Panc1 (cell line): ENCODE measurements around the gene TNFSF11. TPM values are rescaled to one million over a fixed set of nuclear protein-coding genes. Genes with fewer than 3 reads are reported as not detected.

Experiments used
- ATAC-seq: fragments of 200-7000 bp; cut with Tn5 transposase; 2 replicates; pipeline ENCODE4 v1.9.1; 2020; ENCODE audit warnings: mild to moderate bottlenecking, moderate library complexity
- BruUV-seq: library from RNA; stranded (reverse); fragments of 400-500 nt; replicated peaks from 2 replicates; lab custom pipeline; 2021; lab: Mats Ljungman, UMichigan
- CTCF ChIA-PET: fragments of 300-600 bp; sonication (Branson Sonifier 250); formaldehyde crosslinking; loops from one replicate; lab custom pipeline; 2022; ENCODE audit warnings: antibody characterized with exemption; lab: Charles Lee
- POLR2A ChIA-PET: fragments of 300-600 bp; sonication (Branson Sonifier 250); formaldehyde crosslinking; loops from one replicate; lab custom pipeline; 2022; ENCODE audit warnings: antibody characterized with exemption; lab: Charles Lee
- DNase-seq: peaks from one replicate; pipeline ENCODE4 v3.0.0-alpha.2; 2010; ENCODE audit warnings: low read depth, low spot score
- H3K27ac ChIP-seq: 2 replicates; pipeline ENCODE4 v1.5.1; 2011; ENCODE audit warnings: mild to moderate bottlenecking, low read length, inconsistent platforms
- H3K27me3 ChIP-seq: fragments of 200-500 bp; sonication (Bioruptor generic); 2 replicates; pipeline ENCODE4 v1.6.0; 2014; ENCODE audit warnings: low read length, inconsistent platforms; ENCODE audit not compliant: control insufficient read depth, insufficient read depth
- H3K36me3 ChIP-seq: fragments of 200-500 bp; sonication (Bioruptor generic); 2 replicates; pipeline ENCODE4 v1.5.1; 2014; ENCODE audit warnings: inconsistent platforms, mild to moderate bottlenecking, low read length, moderate library complexity; ENCODE audit not compliant: control insufficient read depth, insufficient read depth
- H3K4me1 ChIP-seq: 2 replicates; pipeline ENCODE4 v1.5.1; 2011; ENCODE audit warnings: inconsistent platforms, mild to moderate bottlenecking, low read length, moderate library complexity; ENCODE audit not compliant: control insufficient read depth, insufficient read depth
- H3K4me3 ChIP-seq, 2 experiments: 2 replicates each; pipeline ENCODE4 v1.5.1; 2011 to 2012; ENCODE audit warnings: low read depth in 2 of 2, low read length in 2 of 2, mild to moderate bottlenecking in 2 of 2, inconsistent platforms in 1 of 2, moderate library complexity in 1 of 2
- H3K9me3 ChIP-seq: fragments of 200-500 bp; sonication (Bioruptor generic); 2 replicates; pipeline ENCODE4 v1.5.1; 2014; ENCODE audit warnings: low read depth, mild to moderate bottlenecking, inconsistent platforms, low read length, moderate library complexity; ENCODE audit not compliant: control insufficient read depth, insufficient read depth
- CTCF ChIP-seq: fragments of 450-650 bp; IDR thresholded peaks from 2 replicates; pipeline ENCODE4 v1.5.1; 2017; ENCODE audit warnings: mild to moderate bottlenecking
- POLR2AphosphoS5 ChIP-seq: IDR thresholded peaks from 2 replicates; pipeline ENCODE4 v1.6.1; 2012; ENCODE audit warnings: mild to moderate bottlenecking, low read depth, low read length, moderate library complexity
- REST ChIP-seq, 2 experiments: IDR thresholded peaks; 2 replicates each; pipeline ENCODE4 v1.6.1; 2011 to 2012; ENCODE audit warnings: low read depth in 2 of 2, control low read depth in 1 of 2, low read length in 1 of 2, mild to moderate bottlenecking in 1 of 2, moderate library complexity in 1 of 2; ENCODE audit not compliant: insufficient read depth in 1 of 2
- SIN3A ChIP-seq: IDR thresholded peaks from 2 replicates; pipeline ENCODE4 v1.6.1; 2012; ENCODE audit warnings: low read depth, mild to moderate bottlenecking, low read length, moderate library complexity, borderline replicate concordance; ENCODE audit not compliant: insufficient read depth
- TCF7L2 ChIP-seq: IDR thresholded peaks from 2 replicates; pipeline ENCODE4 v1.6.1; 2011; ENCODE audit warnings: mild to moderate bottlenecking, low read depth, low read length, inconsistent platforms
- in situ Hi-C: cut with HindIII; loops from 2 replicates; pipeline ENCODE4 v1.10.0; 2016; ENCODE audit warnings: low sequenced_read_pairs, low pct_unique_long_range_greater_than_20kb
- intact Hi-C: fragments of 100-400 bp; cut with micrococcal nuclease; formaldehyde crosslinking; loops from one replicate; pipeline ENCODE4 v1.10.0; 2022; ENCODE audit not compliant: unreplicated experiment
- total RNA-seq: library from RNA; stranded (reverse); gene quantifications from one replicate; pipeline ENCODE4 v1.2.1, GENCODE V29; 2021; ENCODE audit not compliant: unreplicated experiment

Gene TNFSF11
- total RNA-seq, 1 experiment from 2014 or later, result not detected

- no TSS peak for BruUV-seq
- ChIA-PET POLR2A (no interaction called here), CTCF (no interaction called here)
- intact Hi-C loops, result no loop called here
- no peak for ATAC-seq
- H3K27me3 ChIP-seq, result peaks cover 2% of the 10 kb centered on the region; the same call in 1 of the 2 replicates
- no peak overlapping the region for H3K4me3 ChIP-seq
- H3K36me3 ChIP-seq, result no peaks in the 10 kb centered on the region
- no peaks in the 10 kb centered on the region for H3K4me1 ChIP-seq
- in situ Hi-C loops, result no loop called here
- no peak for DNase-seq
- H3K27ac ChIP-seq, result no peak overlapping the region
- TF ChIP-seq SIN3A, result no peak
- no peak for TF ChIP-seq POLR2AphosphoS5
- no peak for TF ChIP-seq TCF7L2
- no peak for TF ChIP-seq REST (IDR thresholded peaks at IDR 0.05; ENCODE audit: insufficient read depth in 1 of 2, low read depth in 2 of 2, low read length in 1 of 2)
- no peak for TF ChIP-seq CTCF
- H3K9me3 ChIP-seq, result no peaks in the 10 kb centered on the region
These were observed 47.1 kb upstream of the TNFSF11 start for GRCh38 chr13:42526804-42527203.

GRCh38 chr13:42532561-42533335 is 41.2 kb upstream of the TNFSF11 start:
- no peaks in the 10 kb centered on the region for H3K9me3 ChIP-seq
- H3K4me1 ChIP-seq, result no peaks in the 10 kb centered on the region
- intact Hi-C loops, result no loop called here
- no peak for ATAC-seq
- H3K4me3 ChIP-seq, result no peak overlapping the region
- BruUV-seq, result no TSS peak
- DNase-seq, result no peak
- POLR2A ChIA-PET, result no interaction called here
- TF ChIP-seq TCF7L2, result no peak
- no peak for TF ChIP-seq CTCF
- no peak for TF ChIP-seq REST (IDR thresholded peaks at IDR 0.05; ENCODE audit: insufficient read depth in 1 of 2, low read depth in 2 of 2, low read length in 1 of 2)
- no peak for TF ChIP-seq POLR2AphosphoS5
- TF ChIP-seq SIN3A, result no peak
- H3K27ac ChIP-seq, result no peak overlapping the region
- in situ Hi-C loops, result no loop called here
- CTCF ChIA-PET, result no interaction called here
- H3K36me3 ChIP-seq, result no peaks in the 10 kb centered on the region
- H3K27me3 ChIP-seq, result peaks cover 2% of the 10 kb centered on the region; the same call in 1 of the 2 replicates
